Progenitor cell of endocrine pancreas (in vitro differentiated cells): ENCODE results near the gene CERT1. TPM values are rescaled to one million over a fixed set of nuclear protein-coding genes. Genes with fewer than 3 reads are reported as not detected.
"Not testable (repeated sequence)": the region's sequence is repeated elsewhere in the genome, so short reads cannot be mapped to it uniquely, and the experiment has no call there.

Experiments
- DNase-seq: peaks from one replicate; pipeline ENCODE4 v3.0.0; 2021; ENCODE audit warnings: low spot score; ENCODE audit not compliant: unreplicated experiment
- H3K27ac Mint-ChIP-seq: 2 replicates; pipeline ENCODE4 v1.8.0; 2021; ENCODE audit warnings: mild to moderate bottlenecking, moderate library complexity, mixed read lengths
- H3K27me3 Mint-ChIP-seq: 2 replicates; pipeline ENCODE4 v1.8.0; 2021; ENCODE audit warnings: mixed read lengths
- H3K36me3 Mint-ChIP-seq: 2 replicates; pipeline ENCODE4 v1.8.0; 2022; ENCODE audit warnings: mixed read lengths; ENCODE audit not compliant: insufficient read depth
- H3K4me1 Mint-ChIP-seq: 2 replicates; pipeline ENCODE4 v1.8.0; 2021; ENCODE audit warnings: low read depth, mixed read lengths
- H3K4me3 Mint-ChIP-seq: 2 replicates; pipeline ENCODE4 v1.8.0; 2021; ENCODE audit warnings: low read depth, mild to moderate bottlenecking, moderate library complexity, mixed read lengths
- H3K9me3 Mint-ChIP-seq: 2 replicates; pipeline ENCODE4 v1.8.0; 2021; ENCODE audit warnings: low read depth, mixed read lengths
- CTCF ChIP-seq: fragments of 200-600 bp; sonication (generic); IDR thresholded peaks from one replicate; pipeline ENCODE4 v1.5.0; 2021; ENCODE audit warnings: antibody characterized with exemption, mild to moderate bottlenecking; ENCODE audit not compliant: unreplicated experiment
- total RNA-seq: library from RNA; stranded (reverse); gene quantifications from 2 replicates; pipeline ENCODE4 v1.2.1, GENCODE V29; 2021

The CERT1 gene
- total RNA-seq, 1 donor from 2014 or later = 50.8 TPM

GRCh38 chr5:75510417-75510835 lies 1.0 kb downstream of the CERT1 start:
- Mint-ChIP-seq H3K9me3 (peaks cover 8% of the 10 kb centered on the region), H3K27me3 (no peaks in the 10 kb centered on the region), H3K4me1 (peaks cover 27% of the 10 kb centered on the region), H3K27ac (peak overlapping the region; percentile 99), H3K36me3 (peaks cover 6% of the 10 kb centered on the region), H3K4me3 (peak overlapping the region; percentile 95)
- peak; percentile 10 for DNase-seq
- TF ChIP-seq CTCF = no peak

GRCh38 chr5:75509956-75510355 lies 1.5 kb downstream of the CERT1 start:
- Mint-ChIP-seq H3K36me3 (peaks cover 8% of the 10 kb centered on the region), H3K9me3 (peaks cover 8% of the 10 kb centered on the region), H3K27me3 (no peaks in the 10 kb centered on the region), H3K4me3 (peak overlapping the region; percentile 95), H3K4me1 (peaks cover 27% of the 10 kb centered on the region), H3K27ac (no peak overlapping the region)
- TF ChIP-seq CTCF = no peak
- no peak for DNase-seq

GRCh38 chr5:75509546-75509945 lies 1.9 kb downstream of the CERT1 start:
- peaks cover 27% of the 10 kb centered on the region for H3K4me1 Mint-ChIP-seq
- no peak for TF ChIP-seq CTCF
- H3K9me3 Mint-ChIP-seq = peaks cover 8% of the 10 kb centered on the region
- peaks cover 9% of the 10 kb centered on the region for H3K36me3 Mint-ChIP-seq
- no peak for DNase-seq
- no peak overlapping the region for H3K27ac Mint-ChIP-seq
- H3K4me3 Mint-ChIP-seq = peak overlapping the region; percentile 95
- H3K27me3 Mint-ChIP-seq = no peaks in the 10 kb centered on the region

- Mint-ChIP-seq H3K27me3 (no peaks in the 10 kb centered on the region), H3K27ac (no peak overlapping the region), H3K36me3 (peaks cover 13% of the 10 kb centered on the region), H3K4me3 (no peak overlapping the region), H3K9me3 (peaks cover 8% of the 10 kb centered on the region), H3K4me1 (peaks cover 24% of the 10 kb centered on the region)
- no peak for DNase-seq
- TF ChIP-seq CTCF = no peak
These were observed 3.6 kb downstream of the CERT1 start for GRCh38 chr5:75507841-75508240.

GRCh38 chr5:75505112-75505511 lies 6.3 kb downstream of the CERT1 start:
- Mint-ChIP-seq H3K36me3 (peaks cover 17% of the 10 kb centered on the region), H3K4me1 (peaks cover 14% of the 10 kb centered on the region)
- not testable (repeated sequence) for H3K9me3 Mint-ChIP-seq, DNase-seq, H3K27me3 Mint-ChIP-seq, H3K4me3 Mint-ChIP-seq, H3K27ac Mint-ChIP-seq

- H3K4me1 Mint-ChIP-seq, H3K27ac Mint-ChIP-seq, H3K4me3 Mint-ChIP-seq, H3K27me3 Mint-ChIP-seq, H3K9me3 Mint-ChIP-seq, DNase-seq: not testable (repeated sequence)
- peaks cover 21% of the 10 kb centered on the region for H3K36me3 Mint-ChIP-seq
These were observed 12.6 kb downstream of the CERT1 start for GRCh38 chr5:75498875-75499274.
